Subcutaneous adipose tissue (tissue), 4 donors: Measurements from ENCODE around the gene ZFHX2. TPM values are rescaled to one million over a fixed set of nuclear protein-coding genes. Genes with fewer than 3 reads are reported as not detected.

Source experiments
- CTCF ChIP-seq: fragments of 450-650 bp; IDR thresholded peaks from one replicate; pipeline ENCODE4 v1.5.1; 2016; ENCODE audit warnings: low read depth, mild to moderate bottlenecking, control low read depth, antibody characterized with exemption, moderate library complexity
- total RNA-seq, 4 donors: library from RNA; depleted of rRNA; stranded (reverse); fragments of >200 nt; gene quantifications; one replicate each; pipeline ENCODE4 v1.1.0, GENCODE V29; 2016

The ZFHX2 gene
- total RNA-seq, 4 donors from 2014 or later = 0.33 to 1.4 (median 0.50) TPM

GRCh38 chr14:23570806-23571483, 19.4 kb upstream of the ZFHX2 start:
- TF ChIP-seq CTCF = no peak

DNA sequence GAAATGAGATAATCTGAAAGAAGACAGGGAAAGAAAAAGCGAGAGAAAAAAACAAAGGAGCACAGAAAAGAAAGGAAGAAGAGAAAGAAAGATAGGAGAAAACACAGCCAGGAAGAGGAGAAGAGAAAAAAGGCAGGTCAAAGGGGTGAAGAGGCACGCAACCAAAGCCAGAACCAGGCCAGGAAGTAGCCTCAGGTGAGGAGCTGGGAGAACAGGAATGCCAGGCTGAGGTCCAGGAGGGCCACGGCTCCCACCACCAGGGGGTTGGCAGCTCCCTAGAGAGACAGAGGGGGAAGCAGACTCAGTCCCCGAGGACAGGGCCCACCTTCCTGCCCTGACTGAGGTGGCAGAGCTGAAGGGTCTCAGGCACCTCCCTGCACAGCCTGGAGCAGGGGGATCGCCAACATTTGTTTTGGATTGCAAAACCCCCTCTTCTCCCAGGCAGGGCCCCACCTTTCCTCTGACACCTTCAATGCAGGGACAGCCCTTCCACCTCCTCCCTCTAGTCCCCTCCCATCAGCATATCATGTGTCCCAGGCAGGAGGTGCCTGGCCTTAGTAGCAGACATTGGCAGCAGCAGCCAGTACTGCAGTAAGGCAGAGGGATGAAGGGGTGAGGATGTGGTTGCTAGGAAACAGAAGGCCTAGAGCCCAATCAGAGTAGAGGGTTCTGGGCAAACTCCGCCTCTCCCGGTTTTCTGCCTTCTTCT, 18.0 kb upstream of the ZFHX2 start:
- no peak for TF ChIP-seq CTCF

DNA sequence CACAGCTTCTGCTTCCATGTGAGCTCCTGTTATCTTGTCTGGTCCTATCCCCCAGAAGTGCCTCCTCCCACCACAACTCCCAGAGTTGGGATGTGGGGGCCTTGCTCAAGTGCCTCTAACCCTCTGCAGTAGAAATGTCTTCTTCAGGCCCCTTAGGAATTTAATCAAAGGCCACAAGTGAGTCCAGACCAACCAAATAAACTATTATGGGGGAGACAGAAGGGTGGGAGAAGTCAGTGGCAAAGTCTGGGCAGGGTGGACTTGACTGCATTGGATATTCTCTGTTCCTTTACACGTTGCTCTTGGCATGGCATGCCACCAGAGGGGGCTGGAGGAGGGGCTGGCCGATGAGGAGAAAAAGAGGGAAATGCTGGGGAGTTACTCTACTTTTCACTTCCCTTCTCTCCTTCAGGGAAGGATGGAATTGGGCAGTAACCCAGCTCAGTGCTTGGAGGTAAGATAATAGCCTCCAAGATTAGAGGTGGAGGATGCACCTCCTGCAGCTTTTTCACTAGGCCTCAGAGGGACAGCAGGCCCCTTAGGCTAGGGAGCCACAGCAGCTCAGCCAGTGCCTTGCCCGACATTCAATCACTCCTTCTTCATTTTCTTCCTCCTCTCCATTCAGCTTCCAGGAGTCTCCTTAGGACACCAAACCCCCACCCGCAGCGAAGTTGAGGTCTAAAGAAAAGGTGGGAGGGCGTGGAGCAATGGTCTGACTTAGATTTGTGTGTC, 17.2 kb upstream of the ZFHX2 start:
- no peak for TF ChIP-seq CTCF

DNA sequence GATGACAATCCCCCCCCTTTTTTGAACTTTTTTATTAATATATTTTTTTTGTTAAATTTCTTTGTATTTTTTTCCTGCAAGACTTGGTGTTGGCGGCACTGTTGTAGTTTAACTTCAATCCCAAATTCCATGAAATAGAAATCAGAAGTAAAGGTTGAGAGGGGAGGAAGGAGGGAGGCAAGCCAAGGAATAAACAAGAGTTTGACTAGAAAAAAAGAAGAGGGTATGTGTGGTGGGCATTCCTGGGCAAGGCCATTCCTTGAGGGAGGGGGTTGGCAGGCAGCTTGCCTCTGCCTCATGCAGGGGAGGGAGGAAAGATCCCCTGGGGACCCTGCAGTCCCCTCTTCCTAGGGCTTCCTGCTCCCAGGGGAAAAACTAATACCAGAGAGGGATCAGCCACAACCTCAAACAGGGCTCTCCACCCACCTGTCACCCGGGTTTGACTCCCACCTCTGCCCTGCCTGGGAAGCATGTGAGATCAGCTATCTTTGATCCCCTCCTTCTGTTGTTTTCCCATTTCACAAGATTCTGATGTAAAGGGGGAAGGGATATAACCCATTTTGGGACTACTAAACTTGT, 16.5 kb upstream of the ZFHX2 start:
- TF ChIP-seq CTCF = no peak

DNA sequence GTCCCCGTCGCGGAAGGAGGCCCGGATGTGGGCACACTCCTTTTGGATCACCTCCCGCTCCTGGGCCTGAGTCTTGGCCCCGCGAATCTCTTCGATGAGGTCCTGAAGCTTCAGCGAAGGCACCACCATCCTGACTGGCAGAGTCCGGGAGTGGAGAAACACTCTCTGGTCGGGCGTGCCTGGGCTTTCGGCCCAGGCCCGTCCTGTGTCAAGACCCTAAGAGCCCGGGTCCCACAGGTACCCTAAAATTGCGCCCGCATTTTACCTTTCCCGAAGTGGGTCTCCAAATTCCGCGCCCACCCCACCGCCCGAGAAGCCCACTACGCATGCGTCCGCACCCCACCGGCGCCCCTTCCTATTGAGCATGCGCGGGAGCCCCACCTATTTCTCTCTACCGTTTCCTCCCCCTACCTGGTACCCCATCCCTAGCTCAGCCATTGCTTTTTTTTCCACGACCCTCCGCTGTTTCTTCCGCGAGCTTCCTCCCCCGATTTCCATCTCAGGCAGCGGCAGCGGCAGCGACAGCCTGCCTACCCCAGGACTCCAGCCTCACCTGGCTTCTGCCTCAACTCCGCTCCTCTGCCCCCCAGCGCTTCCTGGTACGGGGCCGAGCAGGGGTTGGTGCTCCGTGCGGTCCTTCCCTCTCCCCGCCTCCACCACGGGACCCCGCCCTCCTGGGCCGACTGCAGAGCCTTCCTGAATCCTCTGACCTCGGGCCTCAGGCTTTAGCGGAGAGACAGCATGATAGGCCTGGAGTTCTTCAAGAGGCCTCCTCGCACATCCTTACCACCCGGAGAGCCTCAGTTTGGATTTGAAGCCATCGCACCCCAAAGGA, 15.8 kb upstream of the ZFHX2 start, which contains the start of gene AP1G2:
AP1G2 (minus strand) TSS at position 606 of the 835 bp plus-strand sequence; CDS start at position 129, 477 bp downstream.
- no peak for TF ChIP-seq CTCF

- no peak for TF ChIP-seq CTCF
These were observed 15.2 kb upstream of the ZFHX2 start for GRCh38 chr14:23566778-23567185.
